T-helper 2 cell treated with Interferon-gamma antibody and Interleukin-4, amounts not matched to agents 5 μg/mL and 100 μg/mL, for 36 hours (primary cell): ENCODE measurements around the gene TMEM218.
"Not testable (repeated sequence)": the region's sequence is repeated elsewhere in the genome, so short reads cannot be mapped to it uniquely, and the experiment has no call there.

ENCODE experiments used
- DNase-seq: peaks from one replicate; pipeline ENCODE4 v3.0.0; 2021; ENCODE audit warnings: low spot score
- H3K27ac Mint-ChIP-seq: one replicate; pipeline ENCODE4 v1.8.0; 2021; ENCODE audit warnings: mild to moderate bottlenecking, mixed read lengths
- H3K27me3 Mint-ChIP-seq: one replicate; pipeline ENCODE4 v1.8.0; 2021; ENCODE audit warnings: low read depth, mixed read lengths
- H3K36me3 Mint-ChIP-seq: one replicate; pipeline ENCODE4 v1.8.0; 2021; ENCODE audit warnings: low read depth, mixed read lengths
- H3K4me1 Mint-ChIP-seq: one replicate; pipeline ENCODE4 v1.8.0; 2021; ENCODE audit warnings: low read depth, mixed read lengths
- H3K4me3 Mint-ChIP-seq: one replicate; pipeline ENCODE4 v1.8.0; 2022; ENCODE audit warnings: mild to moderate bottlenecking, moderate library complexity, mixed read lengths
- H3K9me3 Mint-ChIP-seq: one replicate; pipeline ENCODE4 v1.8.0; 2021; ENCODE audit warnings: mixed read lengths

TMEM218 gene

GRCh38 chr11:125056931-125057692, 54.3 kb downstream of the TMEM218 start:
- Mint-ChIP-seq H3K36me3 (no peaks in the 10 kb centered on the region), H3K4me1 (peaks cover 2% of the 10 kb centered on the region), H3K4me3 (no peak overlapping the region), H3K9me3 (no peaks in the 10 kb centered on the region), H3K27ac (no peak overlapping the region), H3K27me3 (peaks cover 20% of the 10 kb centered on the region)
- no peak for DNase-seq

- not testable (repeated sequence) for H3K4me3 Mint-ChIP-seq, H3K9me3 Mint-ChIP-seq, H3K4me1 Mint-ChIP-seq, H3K36me3 Mint-ChIP-seq, H3K27ac Mint-ChIP-seq, DNase-seq
- peaks cover 12% of the 10 kb centered on the region for H3K27me3 Mint-ChIP-seq
These were observed 55.3 kb downstream of the TMEM218 start for GRCh38 chr11:125056111-125056510.

GRCh38 chr11:125055107-125055715, 56.2 kb downstream of the TMEM218 start:
- Mint-ChIP-seq H3K27me3 (peaks cover 6% of the 10 kb centered on the region), H3K27ac (no peak overlapping the region), H3K4me3 (no peak overlapping the region), H3K4me1 (peaks cover 2% of the 10 kb centered on the region), H3K36me3 (no peaks in the 10 kb centered on the region), H3K9me3 (no peaks in the 10 kb centered on the region)
- DNase-seq, result no peak

GRCh38 chr11:125053167-125053566, 58.3 kb downstream of the TMEM218 start:
- Mint-ChIP-seq H3K4me1 (peaks cover 2% of the 10 kb centered on the region), H3K4me3 (no peak overlapping the region), H3K9me3 (no peaks in the 10 kb centered on the region), H3K27me3 (no peaks in the 10 kb centered on the region), H3K36me3 (no peaks in the 10 kb centered on the region), H3K27ac (no peak overlapping the region)
- DNase-seq, result no peak

GRCh38 chr11:125052047-125052446, 59.4 kb downstream of the TMEM218 start:
- no peak overlapping the region for H3K4me3 Mint-ChIP-seq
- H3K36me3 Mint-ChIP-seq, result no peaks in the 10 kb centered on the region
- H3K27ac Mint-ChIP-seq, result no peak overlapping the region

DNA sequence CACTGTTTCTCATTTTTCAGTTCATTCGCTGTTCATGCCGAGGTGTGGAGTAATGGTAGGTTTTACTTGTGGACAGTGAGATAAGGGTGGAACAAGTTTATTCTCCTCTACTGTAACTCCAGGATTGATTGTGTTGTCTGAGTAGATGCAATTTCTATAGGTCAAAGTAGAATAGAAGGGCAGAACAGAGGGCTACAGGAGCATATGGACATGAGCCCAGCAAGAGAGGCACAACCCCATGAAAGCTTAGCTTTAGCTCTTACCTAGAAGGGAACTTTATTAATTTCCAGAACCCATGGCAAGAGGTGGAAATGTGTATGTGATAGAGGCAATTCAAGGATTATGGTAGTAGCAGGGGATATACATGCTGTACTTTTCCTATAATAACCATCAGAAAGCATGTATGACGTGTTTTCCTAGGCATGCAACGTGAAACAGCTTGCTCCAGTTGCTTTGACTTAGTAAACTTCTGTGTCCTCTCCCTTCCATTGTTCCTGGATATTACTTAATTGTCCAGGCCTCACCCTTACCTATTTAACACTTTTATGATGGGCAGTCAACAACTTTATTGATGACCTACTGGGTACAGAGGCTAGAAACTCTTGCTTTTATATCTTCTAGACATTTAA, 62.1 kb downstream of the TMEM218 start:
- no peak overlapping the region for H3K27ac Mint-ChIP-seq
- peaks cover 2% of the 10 kb centered on the region for H3K4me1 Mint-ChIP-seq
- peaks cover 5% of the 10 kb centered on the region for H3K9me3 Mint-ChIP-seq
- peaks cover 3% of the 10 kb centered on the region for H3K36me3 Mint-ChIP-seq
- DNase-seq, result no peak
- H3K27me3 Mint-ChIP-seq, result no peaks in the 10 kb centered on the region
- no peak overlapping the region for H3K4me3 Mint-ChIP-seq

More at GRCh38 chr11:125052047-125052446, 59.4 kb downstream of the TMEM218 start:
- no peaks in the 10 kb centered on the region for H3K9me3 Mint-ChIP-seq
- DNase-seq, result no peak
- peaks cover 2% of the 10 kb centered on the region for H3K4me1 Mint-ChIP-seq
- no peaks in the 10 kb centered on the region for H3K27me3 Mint-ChIP-seq
